NCI-H1694 treated with DMSO at 0.1 percent for 48 hours (cell line): ENCODE results near the gene DAPK1.
A peak's percentile ranks its signal among the peaks of the same experiment; 100 is the strongest.

Experiments
- DNase-seq: peaks from one replicate; lab custom pipeline; 2025; lab: John Stamatoyannopoulos, UW

Gene DAPK1

DNA sequence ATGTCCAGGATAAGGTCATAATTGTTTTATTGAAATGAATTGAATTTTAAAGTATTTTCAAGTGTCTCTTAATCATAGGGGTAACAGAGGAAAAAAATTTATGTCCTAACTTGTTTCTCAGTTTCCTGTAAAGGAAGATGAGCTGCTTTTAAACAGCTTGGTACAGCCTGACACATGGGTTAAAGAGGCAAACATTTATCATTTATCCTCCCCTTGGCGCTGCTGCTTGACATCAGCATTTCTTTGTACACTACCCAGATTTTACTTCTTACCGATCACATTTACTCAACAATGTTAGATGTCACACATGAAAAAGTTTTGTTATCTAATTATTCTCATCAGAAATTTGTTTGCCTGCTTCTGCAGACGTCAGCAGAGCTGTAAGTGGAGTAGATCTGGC, 148.9 kb downstream of the DAPK1 start:
- DNase-seq, result no peak

DNA sequence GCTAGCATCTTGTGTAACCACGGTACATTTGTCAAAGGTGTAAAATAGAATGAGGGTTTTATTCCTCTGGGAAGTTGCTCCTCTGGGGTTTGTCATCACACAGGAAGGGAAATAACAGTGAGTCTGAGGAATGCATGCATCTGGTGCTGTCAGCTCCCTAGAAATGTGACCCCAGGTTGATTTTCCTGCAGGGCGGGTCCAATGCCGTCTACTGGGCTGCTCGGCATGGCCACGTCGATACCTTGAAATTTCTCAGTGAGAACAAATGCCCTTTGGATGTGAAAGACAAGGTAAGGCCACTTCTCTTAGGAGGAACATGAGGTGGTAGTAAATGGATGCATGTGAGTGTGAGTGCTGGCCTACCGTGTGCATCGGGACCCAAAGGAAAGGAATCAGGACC, 149.4 kb downstream of the DAPK1 start:
- no peak for DNase-seq

DNA sequence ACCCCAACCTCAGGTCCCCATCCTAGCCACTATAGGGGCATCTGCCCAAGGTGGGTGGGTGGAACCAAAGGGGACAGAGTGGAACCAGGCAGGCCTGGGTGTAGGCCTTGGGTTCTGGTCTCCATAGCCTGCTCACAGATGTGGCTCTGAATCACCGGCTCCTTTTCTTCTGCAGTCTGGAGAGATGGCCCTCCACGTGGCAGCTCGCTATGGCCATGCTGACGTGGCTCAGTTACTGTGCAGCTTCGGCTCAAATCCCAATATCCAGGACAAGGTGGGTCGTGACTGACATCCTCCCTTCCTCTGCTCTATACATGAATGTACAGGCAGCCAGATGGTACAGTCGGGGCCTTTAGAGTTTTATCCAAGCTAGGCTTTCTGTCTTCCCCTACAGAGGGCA, 150.9 kb downstream of the DAPK1 start:
- no peak for DNase-seq

DNA sequence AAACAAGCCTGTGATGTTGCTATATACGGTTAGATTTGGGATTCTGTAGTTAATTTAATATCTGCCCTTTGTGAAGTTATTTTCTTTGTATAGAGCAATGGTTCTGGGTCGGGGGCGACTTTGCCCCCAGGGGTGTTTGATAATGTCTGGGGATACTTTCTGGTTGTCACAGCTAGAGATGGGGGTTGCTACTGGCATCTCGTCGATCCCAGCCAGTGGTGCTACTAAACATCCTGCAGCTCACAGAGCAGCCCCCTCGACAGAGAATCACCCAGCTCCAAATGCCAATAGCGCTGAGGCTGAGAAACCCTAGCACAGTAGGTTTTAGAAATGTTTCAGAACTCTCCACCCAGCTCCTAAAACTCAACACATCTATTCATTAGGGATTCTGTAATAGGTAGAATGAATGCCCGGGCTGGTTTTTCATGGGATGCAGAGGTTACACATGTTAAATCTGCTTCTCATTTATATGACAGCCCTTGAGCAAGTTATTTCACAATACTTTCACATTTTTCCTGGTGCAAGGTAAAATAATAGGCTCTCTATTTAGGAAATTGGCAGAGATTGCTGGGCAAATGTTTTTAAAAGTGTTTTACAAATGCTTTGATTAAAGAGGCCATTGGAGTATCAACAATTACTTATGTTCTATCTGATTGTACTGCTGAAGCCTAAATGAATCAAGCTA, 153.1 kb downstream of the DAPK1 start:
- DNase-seq, result no peak

DNA sequence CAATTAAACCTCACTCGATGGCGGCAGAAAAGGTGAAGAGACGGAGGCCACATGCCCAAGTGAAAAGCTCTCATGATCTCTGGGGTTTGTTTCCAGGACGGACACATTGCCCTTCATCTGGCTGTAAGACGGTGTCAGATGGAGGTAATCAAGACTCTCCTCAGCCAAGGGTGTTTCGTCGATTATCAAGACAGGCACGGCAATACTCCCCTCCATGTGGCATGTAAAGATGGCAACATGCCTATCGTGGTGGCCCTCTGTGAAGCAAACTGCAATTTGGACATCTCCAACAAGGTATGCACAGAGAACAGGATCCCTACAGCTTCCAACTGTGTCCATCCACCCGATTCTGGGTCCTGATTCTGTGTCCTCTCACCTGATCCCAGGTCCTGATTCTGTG, 153.8 kb downstream of the DAPK1 start:
- DNase-seq, result no peak

DNA sequence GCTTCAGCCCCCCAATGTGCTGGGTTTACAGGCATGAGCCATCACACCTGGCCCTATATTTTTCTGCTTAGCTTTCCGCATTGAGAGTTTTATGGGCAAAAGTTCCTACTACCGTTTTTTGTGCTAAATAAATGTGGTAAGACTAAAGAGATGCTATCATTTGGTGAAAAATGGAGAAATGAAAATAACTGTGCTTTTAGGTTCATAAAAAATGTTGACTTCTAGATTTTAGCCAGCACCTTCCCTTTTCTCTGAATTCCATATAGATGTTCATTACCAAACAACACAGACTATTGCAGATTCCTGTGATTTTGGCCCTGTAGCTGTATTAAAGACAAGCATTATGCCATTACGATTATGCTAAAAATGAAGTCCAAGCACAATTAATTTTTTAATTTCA, 156.3 kb downstream of the DAPK1 start:
- no peak for DNase-seq

DNA sequence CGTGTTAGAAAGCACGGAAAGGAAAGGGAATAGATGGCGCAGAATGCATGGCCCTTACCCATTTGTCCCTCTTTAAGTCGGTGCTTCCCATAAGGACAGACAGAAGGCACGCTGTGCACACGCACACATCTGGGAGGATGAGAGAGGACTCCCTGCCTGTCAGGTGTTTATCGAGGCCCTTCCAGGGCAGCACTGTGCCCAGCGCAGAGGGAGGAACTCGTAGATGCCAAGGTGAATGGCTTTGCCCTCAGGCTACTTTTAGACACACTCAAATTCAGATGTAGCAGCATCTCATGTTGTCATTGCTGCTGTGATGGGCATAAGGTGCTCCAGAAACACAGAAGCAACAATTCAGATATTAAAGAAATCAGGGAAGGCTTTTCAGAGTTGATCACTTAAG, 158.1 kb downstream of the DAPK1 start:
- no peak for DNase-seq

DNA sequence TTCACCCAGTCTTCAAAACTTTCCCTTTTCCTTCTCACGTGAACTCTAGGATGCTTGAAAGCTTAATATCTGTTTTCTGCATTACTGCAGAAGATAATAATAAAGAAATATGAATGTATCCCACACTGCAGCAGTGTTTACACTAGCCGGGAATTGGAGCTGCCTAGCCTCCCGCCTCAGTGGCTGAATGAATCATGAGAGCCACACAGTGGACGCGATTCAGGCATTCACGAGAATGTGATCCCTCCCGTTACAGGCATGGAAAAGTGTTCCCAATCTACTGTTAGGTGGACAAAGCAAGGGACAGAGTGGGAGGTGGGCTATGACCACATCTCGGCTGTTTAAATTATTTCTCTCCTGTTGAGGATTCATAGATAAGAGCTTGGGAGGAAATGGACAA, 158.8 kb downstream of the DAPK1 start:
- DNase-seq, result no peak

DNA sequence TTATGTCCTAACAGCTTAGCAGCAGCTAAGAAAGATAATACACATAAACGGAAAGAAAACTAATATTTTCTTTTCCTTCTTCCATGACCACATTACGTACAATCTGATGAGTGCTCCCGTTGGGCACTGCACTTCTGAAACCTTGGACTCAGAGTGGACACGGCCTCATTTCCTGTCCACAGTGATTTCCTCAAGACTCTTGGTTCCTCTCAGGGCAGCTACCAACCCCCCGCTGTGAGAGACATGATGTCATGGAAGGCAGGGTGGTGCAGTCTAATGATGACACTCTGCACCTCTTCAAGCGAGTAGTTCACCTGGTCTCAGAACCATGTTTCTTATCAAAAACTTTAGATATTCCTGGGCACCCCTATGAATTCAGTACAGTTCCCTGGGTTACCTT, 159.5 kb downstream of the DAPK1 start:
- no peak for DNase-seq

- no peak for DNase-seq
Observed at GRCh38 chr9:87657893-87658292, 160.2 kb downstream of the DAPK1 start.

DNA sequence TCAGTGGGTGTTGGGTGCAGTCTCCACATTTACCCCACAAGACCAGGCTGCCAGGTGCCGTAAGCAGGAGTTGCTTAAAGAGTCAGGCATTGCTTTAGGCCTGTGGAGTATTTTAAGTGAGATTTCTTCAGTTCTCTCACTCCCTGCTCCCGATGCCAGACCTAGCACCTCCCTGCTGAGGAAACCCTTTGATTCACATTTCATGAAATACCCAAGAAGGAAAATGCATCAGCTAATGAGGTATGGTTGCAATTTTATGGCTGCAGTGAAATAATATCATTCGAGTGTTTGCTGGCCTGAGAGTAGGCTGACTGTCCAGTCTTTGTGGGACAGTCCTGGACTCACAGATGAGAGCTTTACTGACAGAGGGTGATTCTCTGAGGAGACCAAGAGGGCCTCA, 160.8 kb downstream of the DAPK1 start:
- no peak for DNase-seq

DNA sequence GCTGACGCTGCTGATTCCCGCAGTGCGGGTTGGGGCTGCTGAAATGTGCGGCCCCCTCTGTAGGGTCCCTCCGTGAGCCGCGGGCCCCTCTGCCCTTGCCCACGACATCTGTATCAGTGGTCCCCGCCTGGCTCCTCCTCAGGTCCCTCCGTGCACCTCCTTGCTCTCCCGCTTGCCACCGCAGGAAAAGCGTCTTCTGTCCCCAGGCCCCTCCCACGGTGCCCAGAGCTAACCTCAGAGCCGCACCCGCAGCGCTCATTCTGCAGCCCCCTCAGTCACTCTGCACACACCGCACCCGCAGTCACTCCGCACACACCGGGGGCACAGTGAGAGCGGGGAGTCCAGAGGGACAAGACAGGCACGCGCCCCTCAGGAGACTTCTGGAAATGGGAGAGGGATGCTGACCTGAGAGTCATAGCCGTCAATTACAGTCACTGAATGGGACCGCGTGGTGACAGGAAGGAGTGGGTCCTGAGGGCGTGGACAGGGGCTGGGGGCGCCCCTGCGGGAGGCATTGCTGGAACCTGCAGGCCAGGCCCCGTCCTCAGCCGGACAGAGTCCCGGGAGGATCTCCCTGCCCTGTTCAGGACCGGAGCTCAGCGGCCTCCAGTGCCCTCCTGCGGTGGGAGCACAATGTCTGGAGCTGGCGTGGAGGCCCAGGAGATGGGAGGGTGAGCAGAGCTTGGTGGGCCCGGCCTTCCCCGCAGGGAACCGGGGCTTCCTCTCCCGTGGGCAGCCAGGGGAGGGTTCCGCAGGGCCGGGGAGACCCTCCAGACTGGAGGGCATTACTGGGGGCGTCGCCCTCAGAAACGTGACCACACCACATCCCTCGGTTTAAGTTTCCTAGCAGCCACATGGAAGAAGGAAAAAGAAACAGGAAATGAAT, 162.1 kb downstream of the DAPK1 start:
- DNase-seq, result no peak

DNA sequence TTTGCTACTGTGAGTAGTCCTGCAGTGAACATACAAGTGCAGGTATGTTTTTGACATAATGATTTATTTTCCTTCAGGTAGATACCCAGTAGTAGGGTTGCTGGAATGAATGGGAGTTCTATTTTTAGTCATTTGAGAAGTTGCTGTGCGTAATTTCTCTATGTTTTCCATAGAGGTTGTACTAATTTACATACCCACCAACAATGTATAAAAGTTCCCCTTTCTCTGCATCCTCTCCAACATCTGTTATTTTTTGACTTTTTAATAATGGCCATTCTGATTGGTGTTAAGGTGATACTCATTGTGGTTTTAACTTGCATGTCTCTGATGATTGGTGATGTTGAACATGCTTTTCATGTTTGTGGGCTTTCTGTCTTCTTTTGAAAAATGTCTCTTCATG, 163.6 kb downstream of the DAPK1 start:
- DNase-seq, result no peak

DNA sequence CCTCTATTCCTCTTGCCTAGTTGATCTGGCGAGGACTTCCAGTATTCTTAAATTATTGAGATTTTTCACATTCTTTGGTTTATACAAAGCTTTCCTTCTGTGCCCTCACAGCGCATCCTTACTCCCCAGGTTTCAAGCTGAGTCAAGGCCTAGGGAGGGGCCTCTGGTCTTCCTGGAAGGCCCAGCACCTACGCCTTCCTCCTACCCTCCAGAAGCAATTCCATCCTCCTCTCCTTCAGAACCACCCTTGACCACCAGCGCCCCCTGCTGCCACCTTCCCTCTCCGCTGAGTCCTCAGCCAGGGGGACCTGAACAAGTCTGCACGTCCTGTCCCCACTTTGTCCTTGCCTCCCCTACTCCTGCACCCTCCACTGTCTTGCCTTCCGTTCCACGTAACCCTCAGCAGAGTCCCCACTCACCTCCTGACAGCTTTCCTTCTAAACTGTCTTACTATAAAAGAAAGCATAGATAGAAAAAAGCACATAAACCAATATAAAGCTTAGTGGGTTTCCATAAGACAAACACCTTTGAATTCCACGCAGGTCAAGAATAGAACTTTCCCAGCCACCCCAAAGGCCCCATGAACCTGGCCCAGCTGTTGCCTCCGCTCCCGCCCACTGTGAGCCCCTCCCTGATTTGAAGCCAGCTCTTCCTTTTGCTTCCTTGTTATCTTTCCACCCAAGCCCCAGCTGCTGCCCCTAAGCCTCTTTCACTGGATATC, 165.3 kb downstream of the DAPK1 start:
- peak; percentile 3 for DNase-seq

- no peak for DNase-seq
Observed at GRCh38 chr9:87663556-87663955, 165.9 kb downstream of the DAPK1 start.

DNA sequence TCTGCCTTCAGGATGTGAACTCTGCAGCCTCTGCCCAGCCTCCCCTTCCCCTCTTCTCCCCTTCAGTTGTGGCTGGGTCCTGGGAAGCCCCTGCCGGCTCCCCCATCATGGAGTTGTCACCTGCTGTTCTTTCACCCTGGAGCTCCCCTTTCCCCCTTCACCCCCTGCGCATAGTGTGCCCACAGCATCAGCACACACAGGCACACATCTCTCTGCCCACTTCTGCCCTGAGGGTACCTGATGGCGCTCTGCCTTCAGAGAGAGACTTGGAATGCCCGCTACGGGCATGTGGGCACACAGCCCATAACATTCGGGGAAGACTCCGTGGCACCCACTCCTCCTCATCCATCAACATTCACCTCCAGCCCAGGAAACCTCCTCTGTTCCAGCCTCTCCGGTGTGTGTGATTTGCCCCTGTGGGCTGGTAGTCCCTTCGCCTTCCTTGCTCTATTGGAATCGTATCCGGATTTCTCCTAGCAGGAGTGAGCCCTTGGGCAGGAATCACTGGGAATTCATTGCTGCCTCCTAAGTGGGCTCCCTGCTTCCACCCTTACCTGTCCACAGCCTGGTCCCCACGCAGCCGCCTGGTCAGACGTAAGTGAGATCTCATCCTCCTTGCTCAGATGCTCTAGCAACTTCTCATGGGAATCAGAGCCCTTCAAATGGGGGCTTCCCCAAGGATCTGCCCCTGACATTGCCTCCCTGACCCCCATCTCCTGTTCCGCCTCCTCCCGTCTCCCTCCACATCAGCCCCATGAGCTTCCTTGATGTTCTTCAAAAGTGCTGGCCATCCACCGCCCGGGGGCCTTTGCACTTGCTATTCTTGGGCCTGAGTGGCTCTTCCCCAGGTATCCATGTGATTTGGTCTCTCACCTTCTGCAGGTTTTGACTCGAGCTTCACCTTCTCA, 166.7 kb downstream of the DAPK1 start:
- DNase-seq, result no peak

DNA sequence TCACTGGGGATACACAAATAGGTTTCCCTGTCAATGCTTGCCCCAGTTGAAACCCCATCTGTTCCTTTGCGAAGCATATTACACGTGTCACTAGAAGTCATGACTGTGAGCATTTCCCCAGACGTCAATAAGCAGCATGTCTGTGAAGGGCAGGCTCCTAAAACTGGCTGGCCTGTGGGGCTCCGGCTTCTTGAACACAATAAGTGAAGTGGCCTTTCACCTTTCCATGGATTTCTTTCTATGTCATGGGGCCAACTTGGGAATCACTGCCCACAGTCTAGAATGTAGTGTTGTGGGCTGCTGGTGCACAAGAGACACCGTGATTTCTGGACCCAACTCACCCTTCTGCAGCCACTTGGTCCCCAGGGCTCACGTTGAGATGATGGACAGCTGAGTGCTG, 167.8 kb downstream of the DAPK1 start:
- no peak for DNase-seq

DNA sequence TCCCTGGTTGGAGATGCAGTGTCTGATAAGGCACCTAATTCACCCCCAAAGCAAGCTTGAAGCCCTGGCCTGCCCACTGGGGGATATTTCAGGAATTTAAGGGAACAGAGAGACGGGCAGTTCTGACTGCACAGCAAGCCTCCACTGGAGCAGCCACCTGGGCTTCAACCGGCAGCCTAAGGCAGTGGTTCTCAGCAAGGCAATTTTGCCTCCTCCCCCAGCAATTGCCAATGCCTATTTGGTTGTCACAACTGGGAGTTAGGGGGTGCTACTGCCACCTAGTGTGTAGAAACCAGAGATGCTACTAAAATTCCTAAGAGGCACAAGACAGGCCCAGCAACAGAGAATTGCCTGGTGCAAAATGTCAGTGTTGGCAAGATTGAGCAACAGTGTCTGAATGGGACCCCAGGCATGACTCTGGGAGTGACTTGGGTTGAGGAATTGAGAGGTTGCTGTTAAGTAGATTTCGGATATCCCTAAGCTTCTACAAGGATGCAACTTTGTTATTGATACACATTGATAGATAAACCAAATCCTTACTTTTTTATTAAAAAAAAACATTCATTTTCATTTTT, 169.6 kb downstream of the DAPK1 start:
- DNase-seq, result peak; percentile 8

DNA sequence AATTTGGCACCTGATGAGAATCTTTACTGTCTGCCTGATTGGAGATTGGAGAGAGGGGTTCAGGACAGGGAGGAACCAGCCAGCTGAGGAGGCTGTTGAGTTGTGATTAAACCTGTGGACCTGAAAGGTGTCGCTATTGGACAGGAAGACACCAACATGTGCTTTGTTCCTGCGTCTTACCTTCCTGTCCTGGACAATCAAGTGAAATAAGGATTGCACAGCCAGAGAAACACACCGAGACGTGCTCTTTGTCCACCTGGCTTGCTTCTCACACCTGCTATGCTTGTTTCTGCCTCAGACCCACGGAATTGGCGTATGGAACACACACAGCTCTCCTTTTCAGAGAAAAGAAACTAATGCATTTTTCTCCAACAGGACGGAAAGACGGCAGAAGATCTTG, 170.6 kb downstream of the DAPK1 start:
- DNase-seq, result no peak

GRCh38 chr9:87668722-87669121, 171.1 kb downstream of the DAPK1 start:
- DNase-seq, result no peak

DNA sequence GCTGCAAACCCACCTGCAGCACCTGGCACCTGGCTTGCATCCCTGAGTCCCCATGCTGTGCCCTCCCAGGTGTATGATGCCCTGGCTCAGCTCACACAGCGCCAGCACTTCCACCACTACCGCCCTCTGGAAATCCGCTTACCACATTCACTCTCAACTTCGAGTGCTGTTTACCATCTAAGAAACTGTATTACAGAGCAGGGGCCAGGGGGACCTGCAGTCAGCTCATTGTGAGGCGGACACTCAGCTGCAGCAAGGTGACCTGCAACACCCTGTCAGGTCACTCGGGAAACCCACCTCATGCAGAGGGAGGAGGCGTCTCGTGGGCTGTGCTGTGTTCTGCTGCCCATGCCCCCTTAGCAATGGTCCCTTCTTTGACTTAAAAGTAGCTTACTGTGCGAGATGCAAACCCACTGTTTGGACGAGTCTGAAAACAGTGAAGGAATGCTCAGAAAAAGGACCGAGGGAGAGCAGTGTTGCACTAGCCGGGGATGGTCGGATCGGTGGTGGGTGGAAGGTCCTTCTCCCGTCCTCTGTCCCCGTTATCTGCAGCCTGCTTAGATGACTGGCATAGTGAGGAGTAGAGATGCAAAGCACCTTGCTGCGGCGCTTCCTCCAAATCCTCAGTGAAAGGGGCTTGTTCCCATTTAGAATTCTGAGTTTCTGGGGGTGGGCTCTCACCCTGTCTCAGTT, 173.1 kb downstream of the DAPK1 start:
- DNase-seq, result no peak
